ENCODE results near the gene POLR3E. TPM values are rescaled to one million over a fixed set of nuclear protein-coding genes. Genes with fewer than 3 reads are reported as not detected.
A peak's percentile ranks its signal among the peaks of the same experiment; 100 is the strongest.

POLR3E gene
- total RNA-seq, 2 experiments from 2014 or later, result 74.5 to 107 TPM

DNA sequence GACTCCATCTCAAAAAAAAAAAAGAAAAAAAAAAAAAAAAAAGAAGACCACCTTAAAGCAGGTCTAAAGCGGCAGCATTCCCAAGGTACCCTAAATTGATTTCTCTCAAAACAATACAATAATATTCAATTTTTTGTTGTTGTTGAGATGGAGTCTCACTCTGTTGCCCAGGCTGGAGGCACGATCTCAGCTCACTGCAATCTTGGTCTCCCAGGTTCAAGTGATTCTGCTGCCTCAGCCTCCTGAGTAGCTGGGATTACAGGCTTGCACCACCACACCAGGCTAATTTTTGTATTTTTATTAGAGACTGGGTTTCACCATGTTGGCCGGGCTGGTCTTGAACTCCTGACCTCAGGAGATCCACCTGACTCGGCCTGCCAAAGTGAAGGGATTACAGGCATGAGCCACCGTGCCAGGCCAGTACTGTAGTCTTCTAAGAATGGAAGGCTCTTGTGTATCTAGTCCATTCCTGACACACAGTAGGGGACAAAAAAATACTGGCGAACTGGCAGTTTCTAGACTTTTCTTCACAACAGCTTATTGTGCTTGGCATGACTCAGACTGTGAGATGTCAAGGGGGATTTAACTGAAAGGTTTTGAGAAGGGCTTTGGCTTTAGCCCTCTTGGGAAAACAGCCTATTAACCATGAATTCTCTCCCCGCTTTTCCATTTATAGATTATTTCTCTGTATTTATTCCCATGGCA lies 59.9 kb downstream of the POLR3E start:
- H3K27ac ChIP-seq (ENCODE audit: low read depth, low read length, poor library complexity, severe bottlenecking), result peak overlapping the region; percentile 59
- H3K9me2 ChIP-seq (ENCODE audit: insufficient read depth, low read length), result no peaks in the 10 kb centered on the region
- H3K4me2 ChIP-seq (ENCODE audit: low read length), result peak overlapping the region; percentile 44
- peaks cover 84% of the 10 kb centered on the region for H3K36me3 ChIP-seq (ENCODE audit: insufficient read depth, low read length)
- no peak for DNase-seq (ENCODE audit: low spot score)
- POLR2A ChIA-PET, result interaction anchor here (0.6 to 1.5 kb wide), 5 partner anchors 11 to 56 kb away, joined by 3 to 8 read pairs (median 5); no protein-coding TSS in a partner anchor
- CTCF ChIA-PET (ENCODE audit: unreplicated experiment), result no interaction called here
- TF ChIP-seq EZH2phosphoT487 (IDR thresholded peaks at IDR 0.05; ENCODE audit: borderline replicate concordance, low read depth, low read length) (no peak), CTCF (conservative IDR thresholded peaks at IDR 0.05; ENCODE audit: low read length) (no peak)
- H3K79me2 ChIP-seq (ENCODE audit: insufficient read depth, low read depth, low read length), result peaks cover 39% of the 10 kb centered on the region; the same call in 1 of the 2 replicates
- no peaks in the 10 kb centered on the region for H3K9me3 ChIP-seq (ENCODE audit: low read length)
- no TSS peak for BruUV-seq (replicated peaks)
- H2AFZ ChIP-seq (ENCODE audit: low read length), result no peak overlapping the region
- H3K4me3 ChIP-seq (ENCODE audit: low read depth, low read length, poor library complexity, severe bottlenecking), result no peak overlapping the region
- H3K4me1 ChIP-seq (ENCODE audit: insufficient read depth, low read length, poor library complexity, severe bottlenecking), result peaks cover 19% of the 10 kb centered on the region
- H4K20me1 ChIP-seq (ENCODE audit: insufficient read depth, low read length), result no peaks in the 10 kb centered on the region
- intact Hi-C loops (cut with micrococcal nuclease; ENCODE audit: unreplicated experiment), result no loop called here

- H3K27ac ChIP-seq (ENCODE audit: low read depth, low read length, poor library complexity, severe bottlenecking), result peak overlapping the region; percentile 59
- H3K4me2 ChIP-seq (ENCODE audit: low read length), result peak overlapping the region; percentile 44
- no peaks in the 10 kb centered on the region for H4K20me1 ChIP-seq (ENCODE audit: insufficient read depth, low read length)
- peaks cover 39% of the 10 kb centered on the region; the same call in 1 of the 2 replicates for H3K79me2 ChIP-seq (ENCODE audit: insufficient read depth, low read depth, low read length)
- H3K9me3 ChIP-seq (ENCODE audit: low read length), result no peaks in the 10 kb centered on the region
- intact Hi-C loops (cut with micrococcal nuclease; ENCODE audit: unreplicated experiment), result no loop called here
- TF ChIP-seq CTCF (conservative IDR thresholded peaks at IDR 0.05; ENCODE audit: low read length), result no peak
- no peak for TF ChIP-seq EZH2phosphoT487 (IDR thresholded peaks at IDR 0.05; ENCODE audit: borderline replicate concordance, low read depth, low read length)
- peaks cover 19% of the 10 kb centered on the region for H3K4me1 ChIP-seq (ENCODE audit: insufficient read depth, low read length, poor library complexity, severe bottlenecking)
- no TSS peak for BruUV-seq (replicated peaks)
- ChIA-PET CTCF (ENCODE audit: unreplicated experiment) (no interaction called here), POLR2A (interaction anchor here (0.6 to 1.5 kb wide), 5 partner anchors 10 to 56 kb away, joined by 3 to 8 read pairs (median 5); no protein-coding TSS in a partner anchor)
- DNase-seq (ENCODE audit: low spot score), result peak; percentile 48
- peak overlapping the region; percentile 7 for H3K4me3 ChIP-seq (ENCODE audit: low read depth, low read length, poor library complexity, severe bottlenecking)
- peaks cover 84% of the 10 kb centered on the region for H3K36me3 ChIP-seq (ENCODE audit: insufficient read depth, low read length)
- no peaks in the 10 kb centered on the region for H3K9me2 ChIP-seq (ENCODE audit: insufficient read depth, low read length)
- H2AFZ ChIP-seq (ENCODE audit: low read length), result no peak overlapping the region
These were observed 60.4 kb downstream of the POLR3E start for GRCh38 chr16:22357635-22357971.

DNA sequence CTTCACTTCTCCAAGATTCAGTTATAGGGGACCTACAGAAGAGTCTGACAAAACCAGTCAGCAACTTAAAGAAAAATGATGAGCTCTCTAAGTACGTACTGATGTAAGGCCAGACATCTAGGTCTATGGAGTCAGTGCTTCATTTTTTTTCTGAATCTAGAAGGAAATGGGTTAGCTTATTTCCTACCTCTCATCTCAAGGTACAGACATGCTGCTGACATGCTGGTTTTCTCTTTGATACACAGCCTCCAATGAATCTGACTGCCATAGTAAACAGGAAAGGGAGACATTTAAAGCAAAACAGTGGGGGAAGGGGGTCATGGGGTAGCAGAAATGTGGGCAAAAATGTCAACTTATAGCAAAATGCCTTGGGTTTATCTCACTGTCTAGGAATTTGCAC lies 60.8 kb downstream of the POLR3E start:
- Histone ChIP-seq H3K4me2 (ENCODE audit: low read length) (peak overlapping the region; percentile 44), H3K4me1 (ENCODE audit: insufficient read depth, low read length, poor library complexity, severe bottlenecking) (peaks cover 19% of the 10 kb centered on the region), H3K4me3 (ENCODE audit: low read depth, low read length, poor library complexity, severe bottlenecking) (peak overlapping the region; percentile 7), H3K9me2 (ENCODE audit: insufficient read depth, low read length) (no peaks in the 10 kb centered on the region), H3K9me3 (ENCODE audit: low read length) (no peaks in the 10 kb centered on the region), H2AFZ (ENCODE audit: low read length) (no peak overlapping the region), H4K20me1 (ENCODE audit: insufficient read depth, low read length) (no peaks in the 10 kb centered on the region), H3K36me3 (ENCODE audit: insufficient read depth, low read length) (peaks cover 84% of the 10 kb centered on the region), H3K27ac (ENCODE audit: low read depth, low read length, poor library complexity, severe bottlenecking) (peak overlapping the region; percentile 59), H3K79me2 (ENCODE audit: insufficient read depth, low read depth, low read length) (peaks cover 39% of the 10 kb centered on the region; the same call in 1 of the 2 replicates)
- peak; percentile 33 for DNase-seq (ENCODE audit: low spot score)
- no TSS peak for BruUV-seq (replicated peaks)
- no peak for TF ChIP-seq EZH2phosphoT487 (IDR thresholded peaks at IDR 0.05; ENCODE audit: borderline replicate concordance, low read depth, low read length)
- no peak for TF ChIP-seq CTCF (conservative IDR thresholded peaks at IDR 0.05; ENCODE audit: low read length)
- intact Hi-C loops (cut with micrococcal nuclease; ENCODE audit: unreplicated experiment), result no loop called here
- POLR2A ChIA-PET, result interaction anchor here (0.6 to 1.5 kb wide), 6 partner anchors 10 to 55 kb away, joined by 3 to 8 read pairs (median 6); no protein-coding TSS in a partner anchor
- CTCF ChIA-PET (ENCODE audit: unreplicated experiment), result no interaction called here

All from OCI-LY7 (cell line).